Sigmoid colon (tissue), 7 donors: ENCODE measurements around the gene HECTD4. TPM values are rescaled to one million over a fixed set of nuclear protein-coding genes. Genes with fewer than 3 reads are reported as not detected.
"Not testable (repeated sequence)": the region's sequence is repeated elsewhere in the genome, so short reads cannot be mapped to it uniquely, and the experiment has no call there.

Experiments used
- DNase-seq: peaks from one replicate; pipeline ENCODE4 v3.0.0-alpha.2; 2019
- H3K27ac ChIP-seq, 4 donors: fragments of 200-600 bp; sonication (generic); one replicate each; pipeline ENCODE4 v1.5.1; 2016 to 2019; ENCODE audit warnings: mild to moderate bottlenecking in 1 of 4
- H3K27me3 ChIP-seq, 3 donors: fragments of 200-600 bp; sonication (generic); one replicate each; pipeline ENCODE4 v1.5.1; 2019; ENCODE audit warnings: mild to moderate bottlenecking in 1 of 3
- H3K36me3 ChIP-seq, 4 donors: fragments of 200-600 bp; sonication (generic); one replicate each; pipeline ENCODE4 v1.5.1; 2016 to 2019
- H3K4me1 ChIP-seq, 4 donors: fragments of 200-600 bp; sonication (generic); one replicate each; pipeline ENCODE4 v1.5.1; 2017 to 2019
- H3K4me3 ChIP-seq, 4 donors: fragments of 200-600 bp; sonication (generic); one replicate each; pipeline ENCODE4 v1.5.1; 2017 to 2019; ENCODE audit warnings: mild to moderate bottlenecking in 2 of 4, moderate library complexity in 1 of 4
- H3K9me3 ChIP-seq, 4 donors: fragments of 200-600 bp in 3 of 4; sonication (generic) in 3 of 4; one replicate each; pipeline versions ENCODE4 v1.5.1 to v1.6.1; 2013 to 2019
- EP300 ChIP-seq, 4 donors: sonication (generic); formaldehyde crosslinking; IDR thresholded peaks; one replicate each; pipeline ENCODE4 v1.6.1; 2017; ENCODE audit warnings: antibody characterized with exemption in 4 of 4
- POLR2A ChIP-seq, 2 donors: fragments of 450-650 bp; IDR thresholded peaks; one replicate each; pipeline ENCODE4 v1.6.1; 2016; ENCODE audit warnings: antibody characterized with exemption in 2 of 2, mild to moderate bottlenecking in 2 of 2, moderate library complexity in 2 of 2
- POLR2AphosphoS5 ChIP-seq, 4 donors: sonication (generic); formaldehyde crosslinking; IDR thresholded peaks; one replicate each; pipeline ENCODE4 v1.6.1; 2017; ENCODE audit warnings: antibody characterized with exemption in 4 of 4
- WGBS, 2 donors: extraction: QIAGEN DNeasy Blood & Tissue Kit; methylation state at CpG; one replicate each; pipeline ENCODE4 v1.1.7; 2013; 5-methylcytosine and 5-hydroxymethylcytosine counted together
- intact Hi-C: fragments of 100-400 bp; cut with DNase I; formaldehyde crosslinking; loops from one replicate; pipeline ENCODE4 v1.15.1; 2023
- polyA plus RNA-seq, 3 donors: library from polyadenylated mRNA; stranded (reverse); fragments of 200-250 nt; gene quantifications; one replicate each; pipeline ENCODE4 v1.2.3, GENCODE V29; 2013
- total RNA-seq, 4 donors: library from RNA; depleted of rRNA; stranded (reverse); fragments of >200 nt; gene quantifications; one replicate each; pipeline ENCODE4 v1.1.0, GENCODE V29; 2016
- TF ChIP-seq, protein P1 (sequence below), 4 experiments: fragments of 450-650 bp in 3 of 4; fragments of 200-600 bp in 1 of 4; IDR thresholded peaks; one replicate each; pipeline ENCODE4 v1.5.1; 2016 to 2019; ENCODE audit warnings: antibody characterized with exemption in 4 of 4, mild to moderate bottlenecking in 3 of 4, moderate library complexity in 2 of 4
- donor health status: healthy with polysubstance abuse.
- donor health status: Bipolar disorder and iron deficiency.
- donor health status: healthy.

HECTD4 gene
- total and polyA plus RNA-seq, 7 donors = 5.4 to 64.8 (median 26.0) TPM

DNA sequence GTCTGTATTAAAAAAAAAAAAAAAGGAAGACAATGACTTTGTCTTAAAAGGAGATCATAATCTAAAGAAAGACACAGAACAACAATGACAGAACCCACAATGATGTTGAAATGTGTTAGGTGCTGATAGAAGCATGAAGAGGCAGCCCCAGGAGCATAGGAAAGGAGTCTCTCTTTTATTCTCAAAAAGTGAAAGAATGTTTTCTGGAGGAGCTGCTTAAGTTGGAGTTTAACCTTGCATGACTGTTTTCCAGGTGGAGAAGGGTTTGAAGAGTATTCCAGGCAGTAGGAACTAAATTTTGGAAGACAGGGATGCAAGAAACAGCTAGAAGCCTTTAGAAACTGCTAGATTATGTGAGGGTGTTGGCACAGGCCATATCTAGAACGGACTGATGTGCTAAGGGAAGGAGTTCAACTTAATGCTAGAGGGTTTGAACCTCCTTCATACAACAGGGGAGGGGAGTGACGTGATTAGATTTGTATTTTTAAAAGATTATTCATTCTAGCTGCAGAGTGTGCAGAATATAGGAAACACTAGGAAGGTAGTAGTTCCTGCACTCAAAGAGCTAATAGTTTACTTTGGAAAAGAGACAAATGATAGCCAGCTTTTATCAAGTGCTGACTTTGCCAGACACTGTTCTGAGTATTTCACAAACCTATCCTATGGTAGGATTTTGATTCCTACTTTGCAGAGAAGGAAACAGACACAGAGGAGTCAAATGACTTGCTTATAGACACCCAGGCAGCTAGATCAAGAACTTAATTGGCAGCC lies 31.8 kb upstream of the HECTD4 start:
- no peaks in the 10 kb centered on the region for H3K36me3 ChIP-seq
- DNase-seq = no peak
- peaks cover 0 to 10% (median 7%) of the 10 kb centered on the region in 4 donors for H3K4me1 ChIP-seq
- 61 to 70% methylated on average over 2 of the region's 2 CpGs for WGBS, 2 donors
- H3K27me3 ChIP-seq = no peaks in the 10 kb centered on the region
- H3K4me3 ChIP-seq = no peak overlapping the region
- no peaks in the 10 kb centered on the region for H3K9me3 ChIP-seq
- no peak for TF ChIP-seq POLR2A (IDR thresholded peaks at IDR 0.05)
- no peak for TF ChIP-seq POLR2AphosphoS5 (IDR thresholded peaks at IDR 0.05)
- no peak for TF ChIP-seq EP300 (IDR thresholded peaks at IDR 0.05)
- TF ChIP-seq, protein P1, sequence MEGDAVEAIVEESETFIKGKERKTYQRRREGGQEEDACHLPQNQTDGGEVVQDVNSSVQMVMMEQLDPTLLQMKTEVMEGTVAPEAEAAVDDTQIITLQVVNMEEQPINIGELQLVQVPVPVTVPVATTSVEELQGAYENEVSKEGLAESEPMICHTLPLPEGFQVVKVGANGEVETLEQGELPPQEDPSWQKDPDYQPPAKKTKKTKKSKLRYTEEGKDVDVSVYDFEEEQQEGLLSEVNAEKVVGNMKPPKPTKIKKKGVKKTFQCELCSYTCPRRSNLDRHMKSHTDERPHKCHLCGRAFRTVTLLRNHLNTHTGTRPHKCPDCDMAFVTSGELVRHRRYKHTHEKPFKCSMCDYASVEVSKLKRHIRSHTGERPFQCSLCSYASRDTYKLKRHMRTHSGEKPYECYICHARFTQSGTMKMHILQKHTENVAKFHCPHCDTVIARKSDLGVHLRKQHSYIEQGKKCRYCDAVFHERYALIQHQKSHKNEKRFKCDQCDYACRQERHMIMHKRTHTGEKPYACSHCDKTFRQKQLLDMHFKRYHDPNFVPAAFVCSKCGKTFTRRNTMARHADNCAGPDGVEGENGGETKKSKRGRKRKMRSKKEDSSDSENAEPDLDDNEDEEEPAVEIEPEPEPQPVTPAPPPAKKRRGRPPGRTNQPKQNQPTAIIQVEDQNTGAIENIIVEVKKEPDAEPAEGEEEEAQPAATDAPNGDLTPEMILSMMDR (IDR thresholded peaks at IDR 0.05) = no peak
- no peak overlapping the region for H3K27ac ChIP-seq
- intact Hi-C loops = no loop called here

DNA sequence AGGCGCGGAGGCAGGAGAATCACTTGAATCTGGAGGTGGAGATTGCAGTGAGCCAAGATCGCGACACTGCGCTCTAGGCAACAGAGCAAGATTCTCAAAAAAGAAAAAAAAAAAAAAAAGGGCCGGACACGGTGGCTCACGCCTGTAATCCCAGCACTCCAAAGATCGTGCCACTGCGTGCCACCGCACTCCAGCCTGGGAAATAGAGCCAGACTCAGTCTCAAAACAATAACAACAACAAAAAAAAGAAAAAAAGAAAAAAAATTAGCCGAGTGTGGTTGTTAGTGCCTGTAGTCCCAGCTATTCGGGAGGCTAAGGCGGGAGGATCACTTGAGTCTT lies 27.6 kb upstream of the HECTD4 start:
- Histone ChIP-seq H3K27ac (peak overlapping the region in 3 of 4 donors; percentile 86 to 92 (median 89)), H3K4me1 (peaks cover 0 to 26% (median 19%) of the 10 kb centered on the region in 4 donors), H3K4me3 (peak overlapping the region in 2 of 4 donors; percentile 60 to 69), H3K36me3 (peaks cover 7 to 34% (median 28%) of the 10 kb centered on the region in 4 donors), H3K27me3 (no peaks in the 10 kb centered on the region), H3K9me3 (no peaks in the 10 kb centered on the region)
- TF ChIP-seq, protein P1 (IDR thresholded peaks at IDR 0.05) = no peak
- TF ChIP-seq EP300 (IDR thresholded peaks at IDR 0.05) = no peak
- no peak for TF ChIP-seq POLR2A (IDR thresholded peaks at IDR 0.05)
- no peak for TF ChIP-seq POLR2AphosphoS5 (IDR thresholded peaks at IDR 0.05)
- intact Hi-C loops = loop anchor here (5.0 kb wide), 1 partner anchor 568 kb away; the partner anchor contains the start of gene MAPKAPK5
- no peak for DNase-seq
- WGBS, 2 donors = 95 to 96% methylated on average over 14 of the region's 14 CpGs

DNA sequence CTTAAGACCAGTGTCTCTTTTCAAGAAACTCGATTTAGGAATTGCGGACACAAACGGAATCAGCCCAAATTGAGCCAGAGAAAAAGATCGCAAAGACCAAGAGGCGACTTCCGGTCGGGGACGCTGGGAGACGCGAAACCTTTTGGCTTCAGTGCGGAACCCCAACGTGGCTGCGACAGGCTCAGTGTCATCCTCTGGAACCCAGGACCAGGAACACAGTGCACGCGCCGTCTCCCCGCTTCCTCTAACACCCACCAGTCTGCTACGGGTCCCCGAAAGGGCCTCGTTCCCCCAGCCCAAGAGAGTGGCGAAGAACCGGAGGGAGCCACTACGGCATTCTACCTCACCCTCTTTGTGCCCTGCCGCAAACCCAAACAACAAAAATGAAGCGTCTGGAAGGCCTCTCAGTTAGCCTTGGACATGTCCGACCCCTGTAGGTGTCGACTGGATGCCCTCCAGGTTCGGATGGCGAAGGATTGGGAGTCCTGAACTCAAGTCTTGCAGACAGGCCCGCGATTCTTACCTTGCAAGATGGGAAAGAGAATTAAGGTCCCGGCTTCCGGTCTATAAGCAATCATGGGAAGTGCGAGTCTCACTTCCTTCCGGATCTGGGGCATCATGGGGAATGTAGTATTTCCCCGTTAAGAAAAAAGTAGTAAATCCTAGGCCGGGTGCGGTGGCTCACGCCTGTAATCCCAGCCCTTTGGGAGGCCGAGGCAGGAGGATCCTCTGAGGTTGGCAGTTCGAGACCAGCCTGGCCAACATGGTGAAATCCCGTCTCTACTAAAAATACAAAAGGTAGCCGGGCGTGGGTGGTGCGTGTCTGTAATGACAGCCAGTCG lies 27.1 kb upstream of the HECTD4 start, which contains the start of gene RPL6:
Gene RPL6, minus strand, starts transcription at position 542 of the 842 bp plus-strand sequence. CDS start 949 bp downstream, outside the sequence.
- peaks cover 0 to 26% (median 19%) of the 10 kb centered on the region in 4 donors for H3K4me1 ChIP-seq
- no peaks in the 10 kb centered on the region for H3K27me3 ChIP-seq
- H3K27ac ChIP-seq = peak within 1 kb of the TSS; percentile 86 to 92 (median 88)
- peaks cover 7 to 40% (median 31%) of the 10 kb centered on the region in 4 donors for H3K36me3 ChIP-seq
- H3K4me3 ChIP-seq = peak within 1 kb of the TSS; percentile 57 to 69 (median 64)
- DNase-seq = peak; percentile 89
- 10 to 11% methylated on average over 46 of the region's 46 CpGs for WGBS, 2 donors
- TF ChIP-seq POLR2A (IDR thresholded peaks at IDR 0.05) = peak; percentile 61 to 64
- peak; percentile 87 to 95 (median 91) for TF ChIP-seq POLR2AphosphoS5 (IDR thresholded peaks at IDR 0.05)
- no peak for TF ChIP-seq EP300 (IDR thresholded peaks at IDR 0.05)
- TF ChIP-seq, protein P1 (IDR thresholded peaks at IDR 0.05) = no peak
- intact Hi-C loops = loop anchor here (5.0 kb wide), 1 partner anchor 567 kb away; the partner anchor contains the start of gene MAPKAPK5
- no peaks in the 10 kb centered on the region for H3K9me3 ChIP-seq

DNA sequence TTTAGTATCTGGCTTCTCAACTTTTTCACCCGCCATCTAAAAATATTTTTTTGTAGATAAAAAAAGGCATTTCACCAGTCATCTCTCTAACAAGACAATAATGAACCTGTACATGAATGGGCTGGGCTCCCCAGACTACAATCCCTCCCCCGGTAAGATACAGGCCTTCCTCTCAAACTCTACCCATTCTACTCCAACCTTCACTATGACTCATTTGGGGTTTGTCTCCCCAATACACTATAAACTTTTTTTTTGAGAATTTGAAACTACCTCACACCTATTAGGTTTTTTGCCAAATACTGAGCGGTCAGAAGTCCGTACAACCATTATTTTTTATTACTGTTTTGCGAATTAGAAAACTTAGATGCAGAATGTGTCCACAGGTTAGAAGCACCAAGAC lies 26.4 kb upstream of the HECTD4 start:
- peaks cover 7 to 43% (median 31%) of the 10 kb centered on the region in 4 donors for H3K36me3 ChIP-seq
- peak overlapping the region; percentile 57 to 69 (median 64) for H3K4me3 ChIP-seq
- H3K27ac ChIP-seq = peak overlapping the region; percentile 86 to 92 (median 88)
- no peaks in the 10 kb centered on the region for H3K27me3 ChIP-seq
- intact Hi-C loops = loop anchor here (5.0 kb wide), 1 partner anchor 566 kb away; the partner anchor contains the start of gene MAPKAPK5
- DNase-seq = no peak
- peaks cover 0 to 26% (median 19%) of the 10 kb centered on the region in 4 donors for H3K4me1 ChIP-seq
- TF ChIP-seq, protein P1 (IDR thresholded peaks at IDR 0.05) = no peak
- TF ChIP-seq POLR2AphosphoS5 (IDR thresholded peaks at IDR 0.05) (no peak), EP300 (IDR thresholded peaks at IDR 0.05) (no peak), POLR2A (IDR thresholded peaks at IDR 0.05) (no peak)
- WGBS, 2 donors = 5 to 18% methylated on average over 5 of the region's 5 CpGs
- H3K9me3 ChIP-seq = no peaks in the 10 kb centered on the region

DNA sequence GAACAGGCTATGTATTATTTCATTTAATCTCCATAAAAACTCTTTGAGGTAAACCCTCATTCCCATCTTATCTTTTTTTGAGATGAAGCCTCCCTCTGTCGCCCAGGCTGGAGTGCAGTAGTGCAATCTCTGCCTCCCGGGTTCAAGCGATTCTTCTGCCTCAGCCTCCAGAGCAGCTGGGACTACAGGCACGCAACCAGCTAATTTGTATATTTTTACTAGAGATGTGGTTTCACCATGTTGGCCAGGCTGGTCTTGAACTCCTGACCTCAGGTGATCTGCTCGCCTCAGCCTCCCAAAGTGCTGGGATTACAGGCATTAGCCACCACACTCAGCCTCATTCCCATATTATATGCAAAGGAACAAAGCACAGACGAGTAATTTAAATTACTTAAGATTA lies 25.5 kb upstream of the HECTD4 start:
- H3K4me3 ChIP-seq = not testable (repeated sequence)
- peaks cover 0 to 26% (median 19%) of the 10 kb centered on the region in 4 donors for H3K4me1 ChIP-seq

More for the DNA sequence above, 25.5 kb upstream of the HECTD4 start:
- 67 to 83% methylated on average over 6 of the region's 6 CpGs for WGBS, 2 donors
- H3K27me3 ChIP-seq, H3K27ac ChIP-seq, DNase-seq, H3K9me3 ChIP-seq: not testable (repeated sequence)
- intact Hi-C loops = loop anchor here (5.0 kb wide), 1 partner anchor 565 kb away; the partner anchor contains the start of gene MAPKAPK5
- peaks cover 7 to 43% (median 31%) of the 10 kb centered on the region in 4 donors for H3K36me3 ChIP-seq
